ENCODE results near the gene MYPN.
"Not testable (repeated sequence)": the region's sequence is repeated elsewhere in the genome, so short reads cannot be mapped to it uniquely, and the experiment has no call there.

The MYPN gene

DNA sequence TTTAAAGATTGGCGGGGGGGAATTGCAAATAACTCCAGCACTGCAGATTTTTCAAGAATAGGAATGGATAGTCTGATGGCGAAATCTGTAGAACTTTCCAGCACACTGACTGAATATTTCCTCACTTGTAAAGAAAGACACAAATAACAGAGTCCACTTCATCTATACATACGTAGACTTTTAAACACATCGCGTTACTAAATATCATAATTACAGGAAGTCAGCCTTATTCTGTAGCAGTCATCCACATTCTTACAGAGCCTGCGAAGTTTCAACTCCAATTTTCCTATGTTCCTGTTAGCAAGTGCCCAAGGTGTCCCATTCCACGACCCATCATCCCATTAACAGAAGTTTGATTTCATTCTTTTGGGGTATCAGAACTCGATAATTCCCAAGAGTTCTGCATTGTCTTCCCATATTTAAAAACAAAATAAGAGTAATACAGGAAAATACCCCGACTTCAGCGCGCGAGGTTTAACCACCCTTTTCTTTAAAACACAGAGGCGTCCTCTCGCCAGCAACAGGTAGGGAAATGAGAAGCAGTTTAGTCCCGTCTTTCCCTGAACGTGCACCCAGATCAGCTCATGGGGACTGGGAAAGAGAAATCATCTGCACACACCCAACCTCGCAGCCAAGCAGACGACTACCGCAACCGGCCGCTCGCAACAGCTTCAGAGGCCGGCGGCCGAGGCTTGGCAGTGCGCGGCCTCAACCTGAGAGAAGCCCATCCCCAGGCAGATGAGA lies 35.1 kb upstream of the MYPN start:
- Histone ChIP-seq H3K27ac (peak overlapping the region; percentile 98), H3K36me3 (peaks cover 17% of the 10 kb centered on the region), H3K4me3 (ENCODE audit: low read depth in 1 of 2, low read length in 1 of 2) (peak overlapping the region; percentile 72 to 98), H3K27me3 (no peaks in the 10 kb centered on the region), H3K4me1 (ENCODE audit: control insufficient read depth in 1 of 2, insufficient read depth in 1 of 2, low read depth in 1 of 2, low read length in 1 of 2) (peaks cover 32% of the 10 kb centered on the region in 2 experiments), H3K9me3 (no peaks in the 10 kb centered on the region)
- TF ChIP-seq, protein P1, sequence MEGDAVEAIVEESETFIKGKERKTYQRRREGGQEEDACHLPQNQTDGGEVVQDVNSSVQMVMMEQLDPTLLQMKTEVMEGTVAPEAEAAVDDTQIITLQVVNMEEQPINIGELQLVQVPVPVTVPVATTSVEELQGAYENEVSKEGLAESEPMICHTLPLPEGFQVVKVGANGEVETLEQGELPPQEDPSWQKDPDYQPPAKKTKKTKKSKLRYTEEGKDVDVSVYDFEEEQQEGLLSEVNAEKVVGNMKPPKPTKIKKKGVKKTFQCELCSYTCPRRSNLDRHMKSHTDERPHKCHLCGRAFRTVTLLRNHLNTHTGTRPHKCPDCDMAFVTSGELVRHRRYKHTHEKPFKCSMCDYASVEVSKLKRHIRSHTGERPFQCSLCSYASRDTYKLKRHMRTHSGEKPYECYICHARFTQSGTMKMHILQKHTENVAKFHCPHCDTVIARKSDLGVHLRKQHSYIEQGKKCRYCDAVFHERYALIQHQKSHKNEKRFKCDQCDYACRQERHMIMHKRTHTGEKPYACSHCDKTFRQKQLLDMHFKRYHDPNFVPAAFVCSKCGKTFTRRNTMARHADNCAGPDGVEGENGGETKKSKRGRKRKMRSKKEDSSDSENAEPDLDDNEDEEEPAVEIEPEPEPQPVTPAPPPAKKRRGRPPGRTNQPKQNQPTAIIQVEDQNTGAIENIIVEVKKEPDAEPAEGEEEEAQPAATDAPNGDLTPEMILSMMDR (IDR thresholded peaks at IDR 0.05), result no peak

DNA sequence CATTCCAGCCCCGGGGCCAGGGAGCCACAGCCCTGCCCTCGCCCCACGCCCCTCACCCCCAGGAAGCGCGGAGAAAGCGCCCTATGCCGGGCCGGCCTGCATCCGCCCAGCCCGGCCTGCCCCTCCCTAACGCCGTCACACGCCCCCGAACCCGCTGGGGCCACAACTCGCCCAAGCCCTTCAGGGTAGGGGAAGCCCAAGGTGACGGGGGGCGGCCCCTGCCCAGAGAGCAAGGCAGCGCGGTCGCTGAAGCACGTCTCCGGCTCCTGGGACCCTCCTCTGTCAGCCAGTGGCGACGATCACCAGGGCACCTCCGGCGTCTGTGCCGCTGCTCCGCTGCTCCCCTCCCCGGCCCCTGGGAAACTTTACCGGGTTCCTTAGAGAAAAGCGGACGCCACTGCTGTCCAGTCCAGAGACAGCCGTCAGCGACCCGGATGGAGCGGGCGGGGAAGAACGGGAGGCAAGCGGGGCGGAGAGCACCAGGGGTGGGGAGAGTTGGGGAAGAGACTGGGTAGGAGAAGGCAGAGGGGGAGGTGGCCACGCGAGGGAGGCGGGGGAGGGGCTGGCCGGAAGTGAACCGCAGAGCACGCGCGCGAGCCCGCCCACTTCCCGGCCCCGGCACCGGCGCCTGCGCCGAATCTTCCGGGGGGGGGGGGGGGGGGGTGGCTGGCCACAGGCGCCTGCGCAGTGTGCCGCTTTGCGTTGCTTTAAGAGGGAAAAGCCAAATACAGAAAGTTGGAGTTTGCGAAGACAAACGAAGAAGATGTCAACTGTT lies 34.3 kb upstream of the MYPN start, which contains the start of gene HERC4:
HERC4 (minus strand) TSS at position 509 of the 775 bp plus-strand sequence. CDS start 2,175 bp downstream, outside the sequence.
- Histone ChIP-seq H3K27ac (peak within 1 kb of the TSS; percentile 98), H3K9me3 (no peaks in the 10 kb centered on the region), H3K36me3 (peaks cover 10% of the 10 kb centered on the region), H3K4me3 (ENCODE audit: low read depth in 1 of 2, low read length in 1 of 2) (peak within 1 kb of the TSS; percentile 72 to 98), H3K4me1 (ENCODE audit: control insufficient read depth in 1 of 2, insufficient read depth in 1 of 2, low read depth in 1 of 2, low read length in 1 of 2) (peaks cover 32% of the 10 kb centered on the region in 2 experiments), H3K27me3 (no peaks in the 10 kb centered on the region)
- TF ChIP-seq, protein P1 (IDR thresholded peaks at IDR 0.05), result peak; percentile 41

DNA sequence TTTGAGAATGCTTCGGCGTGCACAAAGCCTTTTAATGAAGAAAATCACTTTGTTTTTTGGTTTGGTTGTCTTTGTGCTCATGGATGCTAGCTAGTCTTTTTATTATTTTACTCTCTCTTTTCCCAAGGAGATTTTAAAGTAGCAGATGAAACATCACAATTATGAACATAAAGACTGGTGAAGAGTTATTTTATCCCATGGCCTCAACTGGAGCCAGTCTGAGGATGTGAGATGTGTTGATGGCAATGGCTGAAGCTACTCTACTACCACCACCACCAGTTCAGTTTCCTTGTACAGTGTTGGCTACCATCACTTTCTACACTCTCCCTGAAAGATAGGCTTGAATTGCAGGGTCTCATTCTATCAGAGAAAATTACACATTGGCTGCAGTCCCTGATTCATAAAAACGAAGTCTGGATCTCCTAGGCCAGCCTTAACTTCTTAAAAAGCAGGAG lies 33.7 kb upstream of the MYPN start:
- TF ChIP-seq, protein P1 (IDR thresholded peaks at IDR 0.05), result no peak
- peaks cover 5% of the 10 kb centered on the region for H3K36me3 ChIP-seq
- peak overlapping the region; percentile 55 to 98 for H3K4me3 ChIP-seq (ENCODE audit: low read depth in 1 of 2, low read length in 1 of 2)
- peaks cover 32% of the 10 kb centered on the region in 2 experiments for H3K4me1 ChIP-seq (ENCODE audit: control insufficient read depth in 1 of 2, insufficient read depth in 1 of 2, low read depth in 1 of 2, low read length in 1 of 2)
- peak overlapping the region; percentile 98 for H3K27ac ChIP-seq
- no peaks in the 10 kb centered on the region for H3K9me3 ChIP-seq
- no peaks in the 10 kb centered on the region for H3K27me3 ChIP-seq

DNA sequence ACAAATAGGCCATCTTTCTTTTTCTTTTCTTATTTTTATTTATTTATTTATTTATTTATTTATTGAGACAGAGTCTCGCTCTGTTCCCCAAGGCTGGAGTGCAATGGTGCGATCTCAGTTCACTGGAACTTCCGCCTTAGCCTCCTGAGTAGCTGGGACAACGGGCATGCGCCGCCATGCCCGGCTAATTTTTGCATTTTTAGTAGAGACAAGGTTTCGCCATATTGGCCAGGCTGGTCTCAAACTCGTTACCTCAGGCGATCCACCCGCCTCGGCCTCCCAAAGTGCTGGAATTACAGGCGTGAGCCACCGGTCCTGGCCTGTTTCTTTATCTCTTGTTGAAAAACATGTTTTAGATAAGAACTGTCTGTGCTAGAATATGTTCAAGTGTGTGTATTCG lies 33.2 kb upstream of the MYPN start:
- peaks cover 32% of the 10 kb centered on the region in 2 experiments for H3K4me1 ChIP-seq (ENCODE audit: control insufficient read depth in 1 of 2, insufficient read depth in 1 of 2, low read depth in 1 of 2, low read length in 1 of 2)
- H3K27ac ChIP-seq; H3K4me3 ChIP-seq (ENCODE audit: low read depth in 1 of 2, low read length in 1 of 2); H3K27me3 ChIP-seq; H3K9me3 ChIP-seq; H3K36me3 ChIP-seq: not testable (repeated sequence)

DNA sequence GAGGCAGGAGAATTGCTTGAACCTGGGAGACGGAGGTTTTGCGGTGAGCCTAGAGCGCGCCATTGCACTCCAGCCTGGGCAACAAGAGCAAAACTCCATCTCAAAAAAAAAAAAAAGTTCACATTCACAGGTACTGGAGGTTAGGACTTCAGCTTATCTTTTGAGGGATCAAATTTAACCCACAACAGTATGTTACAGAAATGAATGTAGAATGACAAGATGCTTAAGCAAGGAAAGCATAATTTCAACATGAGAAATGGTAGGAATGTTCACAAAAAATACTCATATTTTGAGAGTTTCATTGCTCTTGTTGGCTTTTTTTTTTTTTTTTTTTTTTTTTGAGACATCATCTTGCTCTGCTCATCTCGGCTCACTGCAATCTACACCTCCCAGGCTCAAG lies 32.3 kb upstream of the MYPN start:
- Histone ChIP-seq H3K36me3 (no peaks in the 10 kb centered on the region), H3K9me3 (no peaks in the 10 kb centered on the region), H3K27ac (no peak overlapping the region), H3K27me3 (no peaks in the 10 kb centered on the region), H3K4me3 (ENCODE audit: low read depth in 1 of 2, low read length in 1 of 2) (no peak overlapping the region), H3K4me1 (ENCODE audit: control insufficient read depth in 1 of 2, insufficient read depth in 1 of 2, low read depth in 1 of 2, low read length in 1 of 2) (peaks cover 28 to 29% of the 10 kb centered on the region in 2 experiments)
- TF ChIP-seq, protein P1 (IDR thresholded peaks at IDR 0.05), result no peak

DNA sequence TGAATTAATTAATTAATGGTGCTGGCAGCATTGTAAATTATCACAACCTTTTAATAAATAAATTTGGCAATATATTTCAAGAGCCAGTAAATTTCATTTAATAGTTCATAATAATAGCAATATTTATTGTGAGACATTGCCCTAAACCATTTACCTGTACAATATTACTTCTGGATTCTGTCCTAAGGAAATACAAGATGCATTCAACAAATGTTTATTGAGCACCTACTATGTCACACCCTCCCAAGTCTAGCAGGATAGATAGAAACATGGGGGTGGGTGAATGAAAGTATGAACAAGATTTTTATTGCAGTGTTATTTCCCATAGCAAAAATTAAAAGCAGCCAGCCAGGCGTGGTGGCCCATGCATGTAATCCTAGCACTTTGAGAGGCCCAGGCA lies 29.9 kb upstream of the MYPN start:
- H3K9me3 ChIP-seq, result no peaks in the 10 kb centered on the region
- peaks cover 5 to 6% of the 10 kb centered on the region in 2 experiments for H3K4me1 ChIP-seq (ENCODE audit: control insufficient read depth in 1 of 2, insufficient read depth in 1 of 2, low read depth in 1 of 2, low read length in 1 of 2)
- H3K4me3 ChIP-seq (ENCODE audit: low read depth in 1 of 2, low read length in 1 of 2), result no peak overlapping the region
- TF ChIP-seq, protein P1 (IDR thresholded peaks at IDR 0.05), result no peak
- no peaks in the 10 kb centered on the region for H3K36me3 ChIP-seq
- no peaks in the 10 kb centered on the region for H3K27me3 ChIP-seq
- no peak overlapping the region for H3K27ac ChIP-seq
